ENCODE data around the gene DCDC2.

The DCDC2 gene

GRCh38 chr6:24125980-24126379 is 231.9 kb downstream of the DCDC2 start, which contains the start of gene NRSN1:
TSS of gene NRSN1 (plus strand) at chr6:24126215. CDS start at chr6:24134328, 8,113 bp downstream.
- DNase-seq (ENCODE audit: low read depth): no peak
- no peak within 1 kb of the TSS for H3K4me3 ChIP-seq (ENCODE audit: low read length)
- TF ChIP-seq CTCF (conservative IDR thresholded peaks at IDR 0.05; ENCODE audit: low read length): no peak

- no peak for TF ChIP-seq CTCF (conservative IDR thresholded peaks at IDR 0.05; ENCODE audit: low read length)
- H3K4me3 ChIP-seq (ENCODE audit: low read length): no peak overlapping the region
- DNase-seq (ENCODE audit: low read depth): no peak
These were observed 235.7 kb downstream of the DCDC2 start for GRCh38 chr6:24122139-24122538.

Measured in AG10803 (cell line).